GM11168 (cell line): ENCODE data around the gene ADD3.

ENCODE experiments used
- in situ Hi-C: fragments of 300-500 bp; cut with MboI; formaldehyde crosslinking; loops from one replicate; pipeline ENCODE4 v1.12.0; 2022; ENCODE audit warnings: low sequenced_read_pairs; ENCODE audit not compliant: unreplicated experiment

The ADD3 gene

GRCh38 chr10:110141185-110141584 lies 133.4 kb downstream of the ADD3 start:
- in situ Hi-C loops = loop anchor here (25.0 kb wide), 1 partner anchor 421 kb away; the partner anchor contains the start of gene SMC3

DNA sequence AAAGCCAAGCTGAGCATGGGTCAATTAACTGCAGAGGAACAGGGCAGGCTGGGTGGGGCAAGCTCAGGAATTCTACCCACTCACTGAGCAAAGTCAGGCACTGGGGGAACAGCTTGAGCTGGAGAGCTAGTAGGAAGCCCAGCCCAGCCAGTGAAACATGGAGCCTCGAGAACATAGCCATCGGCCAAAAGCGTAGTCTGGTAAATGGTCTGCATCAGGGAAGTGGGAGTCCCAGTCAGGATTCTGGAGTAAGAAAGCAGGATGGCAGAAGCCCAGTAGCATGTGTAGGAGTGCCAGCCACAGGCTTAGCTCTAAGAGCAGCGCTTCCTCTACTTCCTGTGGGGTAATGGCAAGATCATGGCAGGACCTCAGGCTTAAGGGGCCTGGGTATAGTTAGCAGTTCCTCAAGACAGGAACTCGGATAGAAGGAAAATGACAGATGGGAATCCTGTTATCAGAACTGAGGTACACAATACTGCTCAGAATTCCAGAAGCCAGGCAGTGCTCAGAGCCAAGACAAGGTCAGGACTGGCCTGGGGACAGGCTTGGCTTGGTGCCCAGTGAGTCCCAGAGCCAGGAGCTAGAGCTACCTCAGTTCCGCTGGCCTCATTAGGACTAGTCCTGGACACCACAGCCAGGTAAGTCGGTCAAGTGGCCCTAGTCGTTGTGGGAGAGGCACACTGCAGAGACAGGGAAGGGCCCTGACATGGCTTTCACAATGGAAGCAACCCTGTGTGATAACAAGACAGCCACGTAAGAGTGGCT lies 134.3 kb downstream of the ADD3 start:
- in situ Hi-C loops = loop anchor here (25.0 kb wide), 1 partner anchor 420 kb away; the partner anchor contains the start of gene SMC3

GRCh38 chr10:110142965-110143364 lies 135.2 kb downstream of the ADD3 start:
- in situ Hi-C loops = loop anchor here (25.0 kb wide), 1 partner anchor 419 kb away; the partner anchor contains the start of gene SMC3

DNA sequence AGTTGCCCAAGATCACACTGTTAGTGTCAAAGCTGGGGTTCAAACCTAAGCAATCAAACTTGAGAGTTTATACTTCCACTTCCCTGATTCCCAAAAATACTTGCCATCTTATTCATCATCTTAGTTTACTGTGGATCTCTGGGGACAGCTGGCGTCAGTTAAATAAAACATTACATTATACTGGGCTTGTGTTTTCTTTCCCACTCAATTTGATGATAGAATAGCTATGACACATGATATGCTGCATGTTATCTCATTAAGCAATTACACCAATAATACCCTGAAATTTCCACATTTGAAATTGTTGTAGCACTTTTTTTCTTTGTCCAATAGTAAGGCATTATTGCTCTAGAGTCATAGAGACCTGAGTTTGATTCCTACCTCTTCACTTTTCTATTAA lies 136.7 kb downstream of the ADD3 start:
- in situ Hi-C loops = loop anchor here (25.0 kb wide), 1 partner anchor 418 kb away; the partner anchor contains the start of gene SMC3

DNA sequence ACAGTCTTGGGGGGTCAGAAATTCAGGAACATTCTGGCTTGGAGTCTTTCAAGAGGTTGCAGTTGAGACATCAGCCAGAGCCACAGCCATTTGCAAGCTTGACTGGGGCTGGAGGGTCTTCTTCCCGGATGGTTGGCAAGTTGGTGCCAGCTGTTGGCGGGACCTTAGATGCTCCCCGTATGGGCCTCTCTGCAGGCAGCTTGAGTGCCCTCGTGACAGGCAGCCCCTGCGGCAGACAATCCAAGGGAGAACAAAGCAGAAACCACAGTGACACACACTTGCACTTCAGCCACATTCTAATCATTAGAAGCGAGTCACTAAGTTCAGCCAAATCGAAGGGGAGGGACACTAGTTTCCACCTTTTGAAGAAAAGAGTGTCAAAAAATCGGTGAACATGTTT lies 140.2 kb downstream of the ADD3 start:
- in situ Hi-C loops = loop anchor here (25.0 kb wide), 1 partner anchor 414 kb away; the partner anchor contains the start of gene SMC3

GRCh38 chr10:110149259-110149658 lies 141.5 kb downstream of the ADD3 start:
- in situ Hi-C loops = loop anchor here (25.0 kb wide), 1 partner anchor 413 kb away; the partner anchor contains the start of gene SMC3

GRCh38 chr10:110150046-110150445 lies 142.3 kb downstream of the ADD3 start:
- in situ Hi-C loops = loop anchor here (10.0 kb wide), 1 partner anchor 65 kb away; no protein-coding TSS in a partner anchor

DNA sequence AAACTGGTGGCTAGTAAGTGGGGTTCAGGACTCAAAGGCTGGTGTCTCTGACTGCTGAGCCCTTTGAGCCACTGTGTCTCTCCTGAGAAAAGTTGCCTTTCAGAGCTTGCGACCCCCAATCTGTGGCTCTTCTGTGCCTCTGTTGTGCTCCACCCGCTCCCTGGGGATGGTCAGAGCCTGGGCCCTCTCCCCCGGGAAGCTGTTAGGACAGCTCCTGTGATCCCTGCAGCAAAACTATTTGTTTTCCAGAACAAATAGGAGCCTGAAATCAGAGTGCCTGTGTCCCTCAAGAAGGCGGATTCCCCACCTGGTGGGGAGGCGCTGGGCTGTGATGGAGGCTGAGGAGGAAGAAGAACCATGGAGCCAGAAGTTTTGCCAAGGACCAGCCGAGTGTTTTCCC lies 143.2 kb downstream of the ADD3 start:
- in situ Hi-C loops = loop anchor here (10.0 kb wide), 1 partner anchor 64 kb away; no protein-coding TSS in a partner anchor

DNA sequence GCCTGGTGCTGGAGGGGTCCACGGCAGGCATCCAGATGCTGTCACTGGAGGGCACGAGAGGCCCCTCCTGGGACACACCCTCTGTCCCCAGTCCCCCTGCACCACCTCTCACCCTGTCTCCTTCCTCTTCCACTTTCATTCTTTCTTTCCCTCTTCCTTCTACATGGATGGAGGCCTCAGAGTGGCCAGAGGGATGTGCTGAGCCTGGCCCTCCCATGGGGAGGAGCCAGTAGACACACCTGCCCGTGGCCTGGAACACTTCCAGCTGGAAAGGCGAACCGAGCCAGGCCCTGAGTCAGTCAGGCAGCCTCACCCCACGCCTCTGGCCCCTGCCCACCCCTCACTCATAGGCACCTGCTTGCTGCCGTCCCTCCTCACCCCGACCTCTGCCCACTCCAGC lies 143.7 kb downstream of the ADD3 start:
- in situ Hi-C loops = loop anchor here (10.0 kb wide), 1 partner anchor 63 kb away; no protein-coding TSS in a partner anchor

- in situ Hi-C loops = loop anchor here (10.0 kb wide), 1 partner anchor 63 kb away; no protein-coding TSS in a partner anchor
Observed at GRCh38 chr10:110151971-110152370, 144.2 kb downstream of the ADD3 start.

DNA sequence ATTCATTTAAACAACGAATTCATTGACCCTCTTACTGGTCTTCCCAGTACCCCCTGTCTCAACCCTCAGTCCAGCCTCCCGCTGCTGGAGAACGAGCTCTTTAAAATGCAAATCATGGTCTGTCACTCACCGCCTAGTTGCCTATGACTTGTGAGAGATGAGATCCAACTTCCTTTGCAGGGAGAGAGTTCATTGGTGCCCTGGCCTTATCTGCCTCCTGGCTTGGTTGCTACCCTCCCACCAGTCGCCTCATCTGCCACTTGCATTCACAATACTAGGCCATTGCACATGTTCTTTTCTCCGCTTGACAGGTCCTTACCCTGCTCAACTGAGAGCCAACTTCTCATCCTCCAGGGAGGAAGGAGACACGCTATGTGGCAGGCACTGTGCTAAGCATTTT lies 145.6 kb downstream of the ADD3 start:
- in situ Hi-C loops = loop anchor here (10.0 kb wide), 1 partner anchor 61 kb away; no protein-coding TSS in a partner anchor

DNA sequence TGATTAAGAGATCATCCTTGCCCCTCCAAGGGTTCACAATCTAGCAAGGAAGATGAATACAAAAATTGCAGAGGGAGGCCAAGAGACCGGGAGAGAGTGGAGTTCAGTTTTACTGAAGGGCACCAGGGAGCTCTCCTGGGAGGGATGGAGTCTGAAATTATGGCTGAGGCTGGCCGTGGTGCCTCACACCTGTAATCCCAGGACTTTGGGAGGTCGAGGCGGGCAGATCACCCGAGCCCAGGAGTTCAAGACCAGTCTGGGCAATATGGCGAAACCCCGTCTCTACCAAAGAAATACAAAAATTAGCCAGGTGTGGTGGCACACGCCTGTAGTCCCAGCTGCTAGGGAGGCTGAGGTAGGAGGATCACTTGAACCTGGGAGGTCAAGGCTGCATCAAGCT lies 148.3 kb downstream of the ADD3 start:
- in situ Hi-C loops = loop anchor here (10.0 kb wide), 1 partner anchor 59 kb away; no protein-coding TSS in a partner anchor

DNA sequence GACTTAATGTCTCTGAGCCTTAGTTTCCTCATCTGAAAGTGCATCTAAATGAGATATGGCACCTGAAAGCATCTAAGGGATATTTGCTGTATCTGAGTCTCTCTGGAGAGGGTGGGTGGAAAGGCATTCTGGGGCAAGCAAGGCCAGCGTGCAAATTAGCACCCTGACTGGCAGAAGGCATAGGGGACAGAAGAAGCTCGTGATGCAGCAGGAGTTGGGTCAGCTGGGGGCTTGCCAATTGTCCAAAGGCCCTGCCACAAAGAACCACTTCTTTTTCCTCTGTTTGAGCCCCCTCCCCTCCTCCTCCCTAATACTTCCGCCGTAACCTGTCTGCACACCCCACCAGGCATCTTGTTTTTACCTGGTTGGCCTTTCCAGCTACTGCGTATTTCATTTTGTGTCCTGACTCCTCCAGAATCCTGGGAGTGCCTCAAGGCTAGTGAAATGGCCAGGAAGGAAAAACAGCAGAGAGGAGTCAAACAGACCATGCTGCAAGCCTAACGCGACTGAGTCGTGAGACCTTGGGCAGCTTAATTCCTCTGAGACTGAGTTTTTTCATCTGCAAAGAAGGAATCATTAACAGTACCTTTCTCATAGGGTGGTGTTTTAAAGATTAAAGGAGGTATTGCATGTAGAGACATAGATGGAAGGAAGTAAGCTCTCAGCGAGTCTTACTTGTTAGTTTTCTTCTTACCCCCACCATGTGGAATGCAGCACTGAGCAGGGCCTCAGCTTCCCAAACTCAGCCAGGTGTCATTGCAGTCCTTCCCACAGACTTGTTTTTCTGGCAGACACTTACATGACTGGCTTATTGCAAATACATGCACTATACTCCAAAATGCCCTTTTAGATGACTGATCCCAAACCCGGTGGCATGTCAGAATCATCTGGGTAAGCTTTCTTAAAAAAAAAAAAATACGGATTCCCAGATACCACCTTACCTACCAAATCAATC lies 150.5 kb downstream of the ADD3 start:
- in situ Hi-C loops = loop anchor here (10.0 kb wide), 1 partner anchor 56 kb away; no protein-coding TSS in a partner anchor

DNA sequence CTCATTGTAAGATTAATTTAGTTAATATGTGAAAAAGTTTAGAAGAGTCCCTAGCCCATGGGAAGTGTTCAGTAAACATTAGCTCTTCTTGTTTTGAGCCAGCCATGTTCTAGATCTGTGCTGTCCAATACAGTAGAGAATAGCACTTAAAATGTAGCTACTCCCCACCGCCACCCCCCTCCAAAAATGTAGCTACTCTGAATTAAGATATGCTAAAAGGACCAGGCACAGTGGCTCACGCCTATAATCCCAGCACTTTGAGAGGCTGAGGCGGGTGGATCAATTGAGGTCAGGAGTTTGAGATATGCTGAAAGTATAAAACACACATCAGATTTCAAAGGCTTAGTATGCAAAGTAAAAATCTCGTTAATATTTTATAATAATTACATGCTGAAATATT lies 152.3 kb downstream of the ADD3 start:
- in situ Hi-C loops = no loop called here

DNA sequence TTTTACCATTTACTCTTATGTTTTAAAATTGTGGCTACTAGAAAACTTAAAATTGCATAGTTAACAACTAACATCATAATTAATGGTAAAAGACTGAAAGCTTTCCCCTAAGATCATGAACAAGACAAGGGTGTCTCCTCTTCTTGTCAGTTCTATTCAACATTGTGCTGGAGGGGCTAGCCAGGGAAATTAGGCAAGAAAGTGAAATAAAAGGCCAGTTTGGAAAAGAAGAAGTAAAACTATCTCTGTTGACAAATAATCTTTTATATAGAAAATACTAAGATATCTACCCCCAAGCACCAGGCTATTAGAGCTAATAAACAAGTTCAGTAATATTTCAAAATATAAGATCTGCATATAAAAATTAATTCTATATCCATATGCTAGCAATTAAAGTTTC lies 152.7 kb downstream of the ADD3 start:
- in situ Hi-C loops = no loop called here

DNA sequence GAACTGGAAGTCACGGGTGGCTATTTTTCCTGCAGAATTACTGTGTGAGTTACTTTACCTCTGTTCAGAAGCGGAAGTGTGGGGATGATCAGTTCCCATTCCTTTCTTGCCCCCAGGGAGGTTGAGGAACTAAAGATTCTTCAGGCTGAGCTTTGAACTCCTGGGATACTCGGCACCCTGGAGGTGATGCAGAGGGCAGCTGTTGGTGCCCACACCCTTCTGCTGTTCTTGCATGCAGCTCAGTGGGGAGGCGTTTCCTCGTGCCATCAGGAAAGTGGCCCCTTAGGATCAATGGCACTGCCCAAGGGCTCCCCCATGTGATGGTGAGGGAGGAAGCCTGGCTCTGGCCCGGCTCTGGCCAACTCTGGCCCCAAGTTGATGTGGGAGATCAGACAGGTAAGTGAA lies 155.0 kb downstream of the ADD3 start:
- in situ Hi-C loops = no loop called here

GRCh38 chr10:110163192-110163773 lies 155.5 kb downstream of the ADD3 start:
- in situ Hi-C loops = no loop called here

- in situ Hi-C loops = no loop called here
Observed at GRCh38 chr10:110163841-110164240, 156.1 kb downstream of the ADD3 start.

GRCh38 chr10:110165239-110165638 lies 157.5 kb downstream of the ADD3 start:
- in situ Hi-C loops = no loop called here

- in situ Hi-C loops = no loop called here
Observed at GRCh38 chr10:110167149-110167548, 159.4 kb downstream of the ADD3 start.
